Tibial nerve (tissue), 4 donors: ENCODE data around the gene DHDH. TPM values are rescaled to one million over a fixed set of nuclear protein-coding genes. Genes with fewer than 3 reads are reported as not detected.

Experiments
- DNase-seq, 2 donors: peaks; one replicate each; pipeline ENCODE4 v3.0.0-alpha.2; 2019; ENCODE audit warnings: low spot score in 2 of 2
- H3K27ac ChIP-seq, 4 donors: fragments of 200-600 bp; sonication (generic) in 3 of 4; one replicate each; pipeline ENCODE4 v1.5.1; 2017 to 2019; ENCODE audit warnings: mild to moderate bottlenecking in 1 of 4
- H3K27me3 ChIP-seq, 2 donors: fragments of 200-600 bp; sonication (generic) in 1 of 2; one replicate each; pipeline versions ENCODE4 v1.5.1 to v1.6.0; 2017 to 2019
- H3K36me3 ChIP-seq, 3 donors: fragments of 200-600 bp; sonication (generic); one replicate each; pipeline ENCODE4 v1.5.1; 2018 to 2019
- H3K4me1 ChIP-seq, 4 donors: fragments of 200-600 bp; sonication (generic) in 3 of 4; one replicate each; pipeline ENCODE4 v1.5.1; 2017 to 2019
- H3K4me3 ChIP-seq, 4 donors: fragments of 200-600 bp; sonication (generic) in 3 of 4; one replicate each; pipeline ENCODE4 v1.5.1; 2017 to 2019; ENCODE audit warnings: mild to moderate bottlenecking in 1 of 4, moderate library complexity in 1 of 4
- H3K9me3 ChIP-seq, 4 donors: fragments of 200-600 bp; sonication (generic) in 3 of 4; one replicate each; pipeline ENCODE4 v1.5.1; 2017 to 2019
- EP300 ChIP-seq, 2 donors: sonication (generic); formaldehyde crosslinking; IDR thresholded peaks; one replicate each; pipeline ENCODE4 v1.6.1; 2017; ENCODE audit warnings: antibody characterized with exemption in 2 of 2, mild to moderate bottlenecking in 1 of 2
- POLR2A ChIP-seq, 2 donors: fragments of 450-650 bp; IDR thresholded peaks; one replicate each; pipeline ENCODE4 v1.6.1; 2017; ENCODE audit warnings: antibody characterized with exemption in 2 of 2, mild to moderate bottlenecking in 2 of 2, moderate library complexity in 2 of 2
- WGBS, 2 donors: methylation state at CpG; one replicate each; pipeline ENCODE4 v1.1.5; 2018; 5-methylcytosine and 5-hydroxymethylcytosine counted together
- small RNA-seq: library from RNA; depleted of rRNA; stranded (forward); fragments of <200 nt; gene quantifications from one replicate; pipeline ENCODE3, GENCODE V24; 2016
- total RNA-seq, 4 donors: library from RNA; depleted of rRNA; stranded (reverse); fragments of >200 nt; gene quantifications; one replicate each; pipeline ENCODE4 v1.1.0, GENCODE V29; 2016
- TF ChIP-seq, protein P1 (sequence below), 5 experiments: fragments of 200-600 bp in 3 of 5; fragments of 450-650 bp in 2 of 5; sonication (generic) in 3 of 5; IDR thresholded peaks; one replicate each; pipeline ENCODE4 v1.5.1; 2016 to 2019; ENCODE audit warnings: antibody characterized with exemption in 5 of 5, mild to moderate bottlenecking in 3 of 5, moderate library complexity in 2 of 5

Gene DHDH
- total RNA-seq, 4 donors from 2014 or later = 1.2 TPM; not detected in 3

DNA sequence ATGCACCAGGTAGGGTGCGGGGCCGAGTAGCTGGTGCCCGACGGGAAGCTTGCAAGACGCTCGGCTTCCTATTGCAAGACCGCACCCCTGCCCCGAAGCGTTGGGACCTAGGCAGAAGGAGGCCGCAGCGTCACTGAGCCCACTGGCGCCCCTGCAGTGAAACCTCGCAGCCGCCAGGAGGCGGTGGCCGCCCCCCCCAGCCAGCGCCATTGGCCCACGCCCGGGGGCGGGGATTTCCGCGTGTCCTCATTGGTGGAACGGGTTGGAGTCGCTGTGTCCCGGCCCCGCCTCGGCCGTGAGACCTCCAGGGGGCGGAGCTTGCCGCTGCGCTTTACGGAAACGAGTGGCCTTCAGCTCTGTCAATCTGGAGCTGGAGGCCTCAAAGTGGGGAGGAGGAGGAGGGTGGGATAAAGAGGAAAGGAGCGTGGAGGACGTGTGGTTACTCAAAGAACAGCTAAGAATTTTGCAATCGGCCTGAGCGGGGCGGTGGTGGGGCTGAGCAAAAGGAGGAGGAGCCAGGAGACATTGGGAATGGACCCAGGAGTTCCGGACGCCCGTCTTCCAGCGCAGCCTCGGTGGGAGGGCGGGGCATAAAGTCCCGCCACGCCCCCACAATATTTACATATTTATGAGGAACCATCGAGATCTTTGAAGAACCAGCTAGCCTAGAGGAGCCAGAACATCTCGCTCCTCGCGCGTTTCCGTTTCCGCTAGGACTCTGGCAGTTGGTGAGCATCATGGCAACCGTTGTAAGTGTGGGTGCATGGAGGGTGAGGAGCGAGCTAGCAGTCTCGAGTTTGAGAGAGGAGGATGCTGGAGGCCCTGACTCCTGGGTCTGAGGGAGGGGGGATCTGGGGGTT, 59.9 kb downstream of the DHDH start, which contains the start of the genes GYS1 and RUVBL2:
TSS of gene GYS1 (minus strand) at position 135 of the 860 bp plus-strand sequence. CDS start 197 bp downstream, outside the sequence.
TSS of gene RUVBL2 (plus strand) at position 713 of the 860 bp plus-strand sequence. CDS start at position 738, 25 bp downstream.
- TF ChIP-seq POLR2A (IDR thresholded peaks at IDR 0.05) (peak; percentile 79 to 90), EP300 (IDR thresholded peaks at IDR 0.05) (peak; percentile 91 to 94)
- TF ChIP-seq, protein P1, sequence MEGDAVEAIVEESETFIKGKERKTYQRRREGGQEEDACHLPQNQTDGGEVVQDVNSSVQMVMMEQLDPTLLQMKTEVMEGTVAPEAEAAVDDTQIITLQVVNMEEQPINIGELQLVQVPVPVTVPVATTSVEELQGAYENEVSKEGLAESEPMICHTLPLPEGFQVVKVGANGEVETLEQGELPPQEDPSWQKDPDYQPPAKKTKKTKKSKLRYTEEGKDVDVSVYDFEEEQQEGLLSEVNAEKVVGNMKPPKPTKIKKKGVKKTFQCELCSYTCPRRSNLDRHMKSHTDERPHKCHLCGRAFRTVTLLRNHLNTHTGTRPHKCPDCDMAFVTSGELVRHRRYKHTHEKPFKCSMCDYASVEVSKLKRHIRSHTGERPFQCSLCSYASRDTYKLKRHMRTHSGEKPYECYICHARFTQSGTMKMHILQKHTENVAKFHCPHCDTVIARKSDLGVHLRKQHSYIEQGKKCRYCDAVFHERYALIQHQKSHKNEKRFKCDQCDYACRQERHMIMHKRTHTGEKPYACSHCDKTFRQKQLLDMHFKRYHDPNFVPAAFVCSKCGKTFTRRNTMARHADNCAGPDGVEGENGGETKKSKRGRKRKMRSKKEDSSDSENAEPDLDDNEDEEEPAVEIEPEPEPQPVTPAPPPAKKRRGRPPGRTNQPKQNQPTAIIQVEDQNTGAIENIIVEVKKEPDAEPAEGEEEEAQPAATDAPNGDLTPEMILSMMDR (IDR thresholded peaks at IDR 0.05) = peak; percentile 99 to 100 (median 99)
- DNase-seq = peak; percentile 98 to 99
- H3K4me3 ChIP-seq = peak within 1 kb of the TSS; percentile 55 to 92 (median 71)
- H3K36me3 ChIP-seq = peaks cover 0 to 21% (median 1%) of the 10 kb centered on the region in 3 donors
- H3K27me3 ChIP-seq = no peaks in the 10 kb centered on the region
- peak within 1 kb of the TSS; percentile 83 to 99 (median 92) for H3K27ac ChIP-seq
- no peaks in the 10 kb centered on the region for H3K9me3 ChIP-seq
- H3K4me1 ChIP-seq = peaks cover 0 to 46% (median 25%) of the 10 kb centered on the region in 4 donors
- 0 to 1% methylated on average over 40 to 43 of the region's 56 CpGs for WGBS, 2 donors

DNA sequence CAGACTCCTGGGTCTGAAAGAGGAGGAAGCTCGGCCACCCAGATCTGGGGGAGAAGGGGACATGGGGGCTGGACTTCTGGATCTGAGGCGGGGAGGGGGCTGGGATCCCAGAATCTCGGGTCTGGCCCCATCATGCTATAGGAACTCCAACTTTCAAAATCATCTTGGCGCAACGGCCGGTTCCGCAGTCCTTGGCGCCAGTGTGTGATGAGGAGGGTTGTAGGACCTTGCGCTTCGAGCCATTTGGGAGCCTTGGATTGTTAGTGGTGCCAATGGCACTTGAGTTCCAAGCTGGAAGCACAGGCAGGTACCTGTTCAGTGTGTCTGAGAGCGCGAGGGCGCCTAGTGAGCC, 60.5 kb downstream of the DHDH start:
- no peak for TF ChIP-seq POLR2A (IDR thresholded peaks at IDR 0.05)
- TF ChIP-seq, protein P1 (IDR thresholded peaks at IDR 0.05) = no peak
- TF ChIP-seq EP300 (IDR thresholded peaks at IDR 0.05) = no peak
- DNase-seq = no peak
- peaks cover 0 to 46% (median 25%) of the 10 kb centered on the region in 4 donors for H3K4me1 ChIP-seq
- peak overlapping the region; percentile 55 to 74 (median 68) for H3K4me3 ChIP-seq
- peak overlapping the region; percentile 73 to 99 (median 88) for H3K27ac ChIP-seq
- H3K9me3 ChIP-seq = no peaks in the 10 kb centered on the region
- peaks cover 0 to 15% (median 0%) of the 10 kb centered on the region in 3 donors for H3K36me3 ChIP-seq
- no peaks in the 10 kb centered on the region for H3K27me3 ChIP-seq
- 2% methylated on average over 13 of the region's 13 CpGs for WGBS, 2 donors

Small RNA genes lying within 50 kb of the gene (small RNA-seq; reads per million reads assigned to genes)
- not detected for gene AC026803.1

Other genes with a start within 250 kb of the DHDH start
- under 1 TPM in 1 of 4 donors, not detected in 3; 0.44 TPM for gene FUT2, start 237.7 kb upstream of the DHDH start, total RNA-seq
- 1 to 10 TPM; 2.7 to 7.2 (median 5.9) TPM for gene MAMSTR, start 214.0 kb upstream of the DHDH start, total RNA-seq
- 10 to 100 TPM; 12.3 to 23.3 (median 19.8) TPM for gene RASIP1, start 193.1 kb upstream of the DHDH start, total RNA-seq
- under 1 TPM in 2 of 4 donors, not detected in 2; 0.21 to 0.30 TPM for gene IZUMO1, start 186.8 kb upstream of the DHDH start, total RNA-seq
- gene FUT1, start 181.1 kb upstream of the DHDH start, total RNA-seq = 1 to 10 TPM in 3 of 4 donors, under 1 TPM in 1; 0.98 to 4.2 (median 2.4) TPM
- gene FGF21, start 178.2 kb upstream of the DHDH start, total RNA-seq = not detected
- 100 to 1,000 TPM in 1 of 4 donors, 10 to 100 TPM in 3; 75.8 to 108 (median 88.3) TPM for gene BCAT2, start 122.7 kb upstream of the DHDH start, total RNA-seq
- 10 to 100 TPM; 20.1 to 34.5 (median 26.3) TPM for gene HSD17B14, start 97.2 kb upstream of the DHDH start, total RNA-seq
- 100 to 1,000 TPM; 211 to 444 (median 282) TPM for gene PLEKHA4, start 65.1 kb upstream of the DHDH start, total RNA-seq
- gene PPP1R15A, start 61.3 kb upstream of the DHDH start, total RNA-seq = 100 to 1,000 TPM in 2 of 4 donors, 10 to 100 TPM in 2; 81.0 to 171 (median 101) TPM
- gene TULP2, start 35.0 kb upstream of the DHDH start, total RNA-seq = 1 to 10 TPM in 1 of 4 donors, under 1 TPM in 2, not detected in 1; 0.22 to 2.5 (median 0.60) TPM
- 100 to 1,000 TPM; 220 to 352 (median 287) TPM for gene NUCB1, start 33.4 kb upstream of the DHDH start, total RNA-seq
- gene BAX, start 21.2 kb downstream of the DHDH start, total RNA-seq = 10 to 100 TPM; 31.4 to 61.2 (median 38.4) TPM
- 1,000 to 10,000 TPM; 5,480 to 8,362 (median 5,857) TPM for gene FTL, start 31.6 kb downstream of the DHDH start, total RNA-seq
- gene GYS1, start 59.6 kb downstream of the DHDH start, total RNA-seq = 10 to 100 TPM; 28.8 to 42.0 (median 31.0) TPM
- 100 to 1,000 TPM in 1 of 4 donors, 10 to 100 TPM in 3; 69.2 to 120 (median 78.5) TPM for gene RUVBL2, start 60.2 kb downstream of the DHDH start, total RNA-seq
- 1 to 10 TPM in 1 of 4 donors, not detected in 3; 2.6 TPM for gene LHB, start 83.4 kb downstream of the DHDH start, total RNA-seq
- gene CGB3, start 90.6 kb downstream of the DHDH start, total RNA-seq = not detected
- not detected for gene CGB2, start 98.2 kb downstream of the DHDH start, total RNA-seq
- not detected for gene CGB1, start 103.2 kb downstream of the DHDH start, total RNA-seq
- gene CGB5, start 110.1 kb downstream of the DHDH start, total RNA-seq = not detected
- not detected for gene CGB8, start 115.4 kb downstream of the DHDH start, total RNA-seq
- gene CGB7, start 124.0 kb downstream of the DHDH start, total RNA-seq = not detected
- gene NTF4, start 131.1 kb downstream of the DHDH start, total RNA-seq = not detected
- not detected for gene KCNA7, start 139.0 kb downstream of the DHDH start, total RNA-seq
- gene SNRNP70, start 151.8 kb downstream of the DHDH start, total RNA-seq = 100 to 1,000 TPM; 286 to 444 (median 400) TPM
- gene LIN7B, start 180.7 kb downstream of the DHDH start, total RNA-seq = 10 to 100 TPM; 15.7 to 24.9 (median 19.6) TPM
- 1 to 10 TPM in 3 of 4 donors, not detected in 1; 1.0 to 7.8 (median 5.0) TPM for gene C19orf73, start 185.4 kb downstream of the DHDH start, total RNA-seq
- 1 to 10 TPM; 1.8 to 6.7 (median 3.5) TPM for gene PPFIA3, start 185.8 kb downstream of the DHDH start, total RNA-seq
- 1 to 10 TPM in 3 of 4 donors, under 1 TPM in 1; 0.60 to 4.3 (median 2.6) TPM for gene HRC, start 221.7 kb downstream of the DHDH start, total RNA-seq
- gene TRPM4, start 224.1 kb downstream of the DHDH start, total RNA-seq = 10 to 100 TPM; 12.6 to 22.4 (median 16.7) TPM